Ishikawa (cell line): ENCODE data around the gene FAM98B.

Experiments
- CREB1 ChIP-seq: IDR thresholded peaks from 2 replicates; pipeline ENCODE4 v1.6.1; 2012; ENCODE audit warnings: low read depth
- EP300 ChIP-seq: IDR thresholded peaks from 2 replicates; pipeline ENCODE4 v1.6.1; 2012; ENCODE audit warnings: borderline replicate concordance
- RAD21 ChIP-seq: IDR thresholded peaks from 2 replicates; pipeline ENCODE4 v1.6.1; 2012; ENCODE audit warnings: low read depth
- TAF1 ChIP-seq: IDR thresholded peaks from 2 replicates; pipeline ENCODE4 v1.6.1; 2012; ENCODE audit warnings: low read depth, mild to moderate bottlenecking
- TCF12 ChIP-seq: IDR thresholded peaks from 2 replicates; pipeline ENCODE4 v1.6.1; 2012; ENCODE audit warnings: low read depth
- TF ChIP-seq, protein P1 (sequence below): IDR thresholded peaks from 2 replicates; pipeline ENCODE4 v1.6.1; 2012; ENCODE audit warnings: low read depth, mild to moderate bottlenecking

DNA sequence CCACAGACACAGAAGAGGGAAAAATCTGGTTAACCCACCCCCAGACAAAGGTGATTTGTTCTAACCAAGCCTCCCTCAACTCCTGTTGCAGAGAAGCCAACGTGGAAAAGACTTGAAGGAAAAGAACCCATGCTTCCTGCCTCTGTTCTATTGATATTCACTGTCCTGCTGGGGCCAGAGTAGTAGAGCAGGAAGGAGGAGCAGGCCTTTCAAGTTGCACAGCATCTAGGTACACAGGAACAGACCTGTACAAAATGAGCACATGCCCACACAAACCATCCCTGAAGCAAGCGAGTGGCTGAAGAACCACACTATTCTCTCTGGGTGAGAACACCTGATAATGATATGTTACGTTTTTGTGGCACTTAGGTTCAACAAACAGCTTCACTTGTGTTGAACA is 80.8 kb downstream of the FAM98B start:
- TF ChIP-seq, protein P1, sequence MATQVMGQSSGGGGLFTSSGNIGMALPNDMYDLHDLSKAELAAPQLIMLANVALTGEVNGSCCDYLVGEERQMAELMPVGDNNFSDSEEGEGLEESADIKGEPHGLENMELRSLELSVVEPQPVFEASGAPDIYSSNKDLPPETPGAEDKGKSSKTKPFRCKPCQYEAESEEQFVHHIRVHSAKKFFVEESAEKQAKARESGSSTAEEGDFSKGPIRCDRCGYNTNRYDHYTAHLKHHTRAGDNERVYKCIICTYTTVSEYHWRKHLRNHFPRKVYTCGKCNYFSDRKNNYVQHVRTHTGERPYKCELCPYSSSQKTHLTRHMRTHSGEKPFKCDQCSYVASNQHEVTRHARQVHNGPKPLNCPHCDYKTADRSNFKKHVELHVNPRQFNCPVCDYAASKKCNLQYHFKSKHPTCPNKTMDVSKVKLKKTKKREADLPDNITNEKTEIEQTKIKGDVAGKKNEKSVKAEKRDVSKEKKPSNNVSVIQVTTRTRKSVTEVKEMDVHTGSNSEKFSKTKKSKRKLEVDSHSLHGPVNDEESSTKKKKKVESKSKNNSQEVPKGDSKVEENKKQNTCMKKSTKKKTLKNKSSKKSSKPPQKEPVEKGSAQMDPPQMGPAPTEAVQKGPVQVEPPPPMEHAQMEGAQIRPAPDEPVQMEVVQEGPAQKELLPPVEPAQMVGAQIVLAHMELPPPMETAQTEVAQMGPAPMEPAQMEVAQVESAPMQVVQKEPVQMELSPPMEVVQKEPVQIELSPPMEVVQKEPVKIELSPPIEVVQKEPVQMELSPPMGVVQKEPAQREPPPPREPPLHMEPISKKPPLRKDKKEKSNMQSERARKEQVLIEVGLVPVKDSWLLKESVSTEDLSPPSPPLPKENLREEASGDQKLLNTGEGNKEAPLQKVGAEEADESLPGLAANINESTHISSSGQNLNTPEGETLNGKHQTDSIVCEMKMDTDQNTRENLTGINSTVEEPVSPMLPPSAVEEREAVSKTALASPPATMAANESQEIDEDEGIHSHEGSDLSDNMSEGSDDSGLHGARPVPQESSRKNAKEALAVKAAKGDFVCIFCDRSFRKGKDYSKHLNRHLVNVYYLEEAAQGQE: no peak
- TF ChIP-seq CREB1 (no peak), EP300 (no peak), TCF12 (no peak), RAD21 (no peak), TAF1 (no peak)
